Sigmoid colon (tissue), 7 donors: ENCODE results near the gene EFHD1. TPM values are rescaled to one million over a fixed set of nuclear protein-coding genes. Genes with fewer than 3 reads are reported as not detected.

Source experiments
- DNase-seq: peaks from one replicate; pipeline ENCODE4 v3.0.0-alpha.2; 2019
- H3K27ac ChIP-seq, 4 donors: fragments of 200-600 bp; sonication (generic); one replicate each; pipeline ENCODE4 v1.5.1; 2016 to 2019; ENCODE audit warnings: mild to moderate bottlenecking in 1 of 4
- H3K27me3 ChIP-seq, 3 donors: fragments of 200-600 bp; sonication (generic); one replicate each; pipeline ENCODE4 v1.5.1; 2019; ENCODE audit warnings: mild to moderate bottlenecking in 1 of 3
- H3K36me3 ChIP-seq, 4 donors: fragments of 200-600 bp; sonication (generic); one replicate each; pipeline ENCODE4 v1.5.1; 2016 to 2019
- H3K4me1 ChIP-seq, 4 donors: fragments of 200-600 bp; sonication (generic); one replicate each; pipeline ENCODE4 v1.5.1; 2017 to 2019
- H3K4me3 ChIP-seq, 4 donors: fragments of 200-600 bp; sonication (generic); one replicate each; pipeline ENCODE4 v1.5.1; 2017 to 2019; ENCODE audit warnings: mild to moderate bottlenecking in 2 of 4, moderate library complexity in 1 of 4
- H3K9me3 ChIP-seq, 4 donors: fragments of 200-600 bp in 3 of 4; sonication (generic) in 3 of 4; one replicate each; pipeline versions ENCODE4 v1.5.1 to v1.6.1; 2013 to 2019
- CTCF ChIP-seq, 4 experiments: fragments of 450-650 bp in 3 of 4; fragments of 200-600 bp in 1 of 4; IDR thresholded peaks; one replicate each; pipeline ENCODE4 v1.5.1; 2016 to 2019; ENCODE audit warnings: antibody characterized with exemption in 4 of 4, mild to moderate bottlenecking in 3 of 4, moderate library complexity in 2 of 4
- EP300 ChIP-seq, 4 donors: sonication (generic); formaldehyde crosslinking; IDR thresholded peaks; one replicate each; pipeline ENCODE4 v1.6.1; 2017; ENCODE audit warnings: antibody characterized with exemption in 4 of 4
- POLR2A ChIP-seq, 2 donors: fragments of 450-650 bp; IDR thresholded peaks; one replicate each; pipeline ENCODE4 v1.6.1; 2016; ENCODE audit warnings: antibody characterized with exemption in 2 of 2, mild to moderate bottlenecking in 2 of 2, moderate library complexity in 2 of 2
- POLR2AphosphoS5 ChIP-seq, 4 donors: sonication (generic); formaldehyde crosslinking; IDR thresholded peaks; one replicate each; pipeline ENCODE4 v1.6.1; 2017; ENCODE audit warnings: antibody characterized with exemption in 4 of 4
- WGBS, 2 donors: extraction: QIAGEN DNeasy Blood & Tissue Kit; methylation state at CpG; one replicate each; pipeline ENCODE4 v1.1.7; 2013; 5-methylcytosine and 5-hydroxymethylcytosine counted together
- intact Hi-C: fragments of 100-400 bp; cut with DNase I; formaldehyde crosslinking; loops from one replicate; pipeline ENCODE4 v1.15.1; 2023
- polyA plus RNA-seq, 3 donors: library from polyadenylated mRNA; stranded (reverse); fragments of 200-250 nt; gene quantifications; one replicate each; pipeline ENCODE4 v1.2.3, GENCODE V29; 2013
- total RNA-seq, 4 donors: library from RNA; depleted of rRNA; stranded (reverse); fragments of >200 nt; gene quantifications; one replicate each; pipeline ENCODE4 v1.1.0, GENCODE V29; 2016
- donor health status: healthy with polysubstance abuse.
- donor health status: Bipolar disorder and iron deficiency.
- donor health status: healthy.

EFHD1 gene
- total and polyA plus RNA-seq, 7 donors: 0.92 to 8.7 (median 4.2) TPM

- TF ChIP-seq EP300 (IDR thresholded peaks at IDR 0.05) (no peak), CTCF (IDR thresholded peaks at IDR 0.05) (no peak), POLR2A (IDR thresholded peaks at IDR 0.05) (no peak), POLR2AphosphoS5 (IDR thresholded peaks at IDR 0.05) (no peak)
- intact Hi-C loops: no loop called here
- Histone ChIP-seq H3K27ac (no peak overlapping the region), H3K36me3 (no peaks in the 10 kb centered on the region), H3K4me1 (no peaks in the 10 kb centered on the region), H3K27me3 (no peaks in the 10 kb centered on the region), H3K9me3 (no peaks in the 10 kb centered on the region), H3K4me3 (no peak overlapping the region)
- WGBS, 2 donors: 74 to 80% methylated on average over 1 of the region's 1 CpG
- no peak for DNase-seq
These were observed 39.2 kb downstream of the EFHD1 start for GRCh38 chr2:232672588-232672987.

GRCh38 chr2:232674491-232674890, 41.1 kb downstream of the EFHD1 start:
- 16 to 59% methylated on average over 6 of the region's 6 CpGs for WGBS, 2 donors
- no peaks in the 10 kb centered on the region for H3K36me3 ChIP-seq
- no peaks in the 10 kb centered on the region for H3K27me3 ChIP-seq
- no peak overlapping the region for H3K27ac ChIP-seq
- DNase-seq: no peak
- no peaks in the 10 kb centered on the region for H3K4me1 ChIP-seq
- TF ChIP-seq CTCF (IDR thresholded peaks at IDR 0.05): no peak
- TF ChIP-seq EP300 (IDR thresholded peaks at IDR 0.05): no peak
- no peak for TF ChIP-seq POLR2AphosphoS5 (IDR thresholded peaks at IDR 0.05)
- TF ChIP-seq POLR2A (IDR thresholded peaks at IDR 0.05): no peak
- intact Hi-C loops: no loop called here
- no peak overlapping the region for H3K4me3 ChIP-seq
- H3K9me3 ChIP-seq: no peaks in the 10 kb centered on the region

- no peak for TF ChIP-seq POLR2AphosphoS5 (IDR thresholded peaks at IDR 0.05)
- TF ChIP-seq CTCF (IDR thresholded peaks at IDR 0.05): no peak
- TF ChIP-seq POLR2A (IDR thresholded peaks at IDR 0.05): no peak
- no peak for TF ChIP-seq EP300 (IDR thresholded peaks at IDR 0.05)
- no peaks in the 10 kb centered on the region for H3K9me3 ChIP-seq
- H3K4me3 ChIP-seq: no peak overlapping the region
- no peaks in the 10 kb centered on the region for H3K27me3 ChIP-seq
- intact Hi-C loops: no loop called here
- no peaks in the 10 kb centered on the region for H3K36me3 ChIP-seq
- no peaks in the 10 kb centered on the region for H3K4me1 ChIP-seq
- no peak for DNase-seq
- no peak overlapping the region for H3K27ac ChIP-seq
- WGBS, 2 donors: 94 to 96% methylated on average over 10 of the region's 10 CpGs
These were observed 42.0 kb downstream of the EFHD1 start for GRCh38 chr2:232675381-232675780.

- intact Hi-C loops: no loop called here
- TF ChIP-seq EP300 (IDR thresholded peaks at IDR 0.05) (no peak), CTCF (IDR thresholded peaks at IDR 0.05) (no peak), POLR2A (IDR thresholded peaks at IDR 0.05) (no peak), POLR2AphosphoS5 (IDR thresholded peaks at IDR 0.05) (no peak)
- 67 to 90% methylated on average over 7 of the region's 7 CpGs for WGBS, 2 donors
- Histone ChIP-seq H3K27ac (no peak overlapping the region), H3K9me3 (no peaks in the 10 kb centered on the region), H3K4me3 (no peak overlapping the region), H3K36me3 (no peaks in the 10 kb centered on the region), H3K4me1 (no peaks in the 10 kb centered on the region), H3K27me3 (no peaks in the 10 kb centered on the region)
- no peak for DNase-seq
These were observed 46.6 kb downstream of the EFHD1 start for GRCh38 chr2:232680006-232680405.

GRCh38 chr2:232681527-232681926, 48.1 kb downstream of the EFHD1 start:
- Histone ChIP-seq H3K36me3 (no peaks in the 10 kb centered on the region), H3K27me3 (no peaks in the 10 kb centered on the region), H3K4me3 (no peak overlapping the region), H3K27ac (no peak overlapping the region), H3K4me1 (no peaks in the 10 kb centered on the region), H3K9me3 (no peaks in the 10 kb centered on the region)
- 89 to 91% methylated on average over 10 of the region's 10 CpGs for WGBS, 2 donors
- no peak for DNase-seq
- intact Hi-C loops: no loop called here
- TF ChIP-seq EP300 (IDR thresholded peaks at IDR 0.05) (no peak), POLR2A (IDR thresholded peaks at IDR 0.05) (no peak)
